WTC11 (cell line): ENCODE results near the gene WNT8B. TPM values are rescaled to one million over a fixed set of nuclear protein-coding genes. Genes with fewer than 3 reads are reported as not detected.

Experiments
- ATAC-seq: fragments of 200-7000 bp; cut with Tn5 transposase; 2 replicates; pipeline ENCODE4 v1.10.0; 2021; ENCODE audit warnings: mild to moderate bottlenecking, moderate library complexity
- CTCF ChIA-PET: fragments of 300-600 bp; sonication (Branson Sonifier 250); formaldehyde crosslinking; loops from one replicate; lab custom pipeline; 2021; ENCODE audit warnings: antibody characterized with exemption; lab: Charles Lee
- POLR2A ChIA-PET: fragments of 350-600 bp; sonication (Branson Sonifier 250); formaldehyde crosslinking; loops from one replicate; lab custom pipeline; 2021; ENCODE audit warnings: antibody characterized with exemption; lab: Charles Lee
- DNase-seq: peaks from one replicate; pipeline ENCODE4 v3.0.0; 2021; ENCODE audit warnings: low spot score
- H3K27ac Mint-ChIP-seq: 2 replicates; pipeline ENCODE4 v1.8.0; 2021; ENCODE audit warnings: mixed read lengths
- H3K27me3 Mint-ChIP-seq: 2 replicates; pipeline ENCODE4 v1.8.0; 2021; ENCODE audit warnings: low read depth, mild to moderate bottlenecking, moderate library complexity, mixed read lengths
- H3K36me3 Mint-ChIP-seq: 2 replicates; pipeline ENCODE4 v1.8.0; 2021; ENCODE audit warnings: mixed read lengths
- H3K4me1 Mint-ChIP-seq: 2 replicates; pipeline ENCODE4 v1.8.0; 2022; ENCODE audit warnings: mixed read lengths
- H3K4me3 Mint-ChIP-seq: 2 replicates; pipeline ENCODE4 v1.8.0; 2021; ENCODE audit warnings: mild to moderate bottlenecking, moderate library complexity, mixed read lengths
- H3K9me3 Mint-ChIP-seq: 2 replicates; pipeline ENCODE4 v1.8.0; 2021; ENCODE audit warnings: mixed read lengths
- KAT7 ChIP-seq: sonication (generic); formaldehyde crosslinking; IDR thresholded peaks from 2 replicates; pipeline ENCODE4 v1.8.1; 2023; ENCODE audit warnings: missing genetic modification reagents, mild to moderate bottlenecking, borderline replicate concordance
- SMAD4 ChIP-seq: sonication (generic); formaldehyde crosslinking; IDR thresholded peaks from 2 replicates; pipeline ENCODE4 v1.8.0; 2022; ENCODE audit warnings: mild to moderate bottlenecking, missing genetic modification reagents
- ZNF317 ChIP-seq: sonication (generic); formaldehyde crosslinking; IDR thresholded peaks from 2 replicates; pipeline ENCODE4 v1.8.1; 2023; ENCODE audit warnings: low read depth, mild to moderate bottlenecking, moderate library complexity, missing genetic modification reagents, borderline replicate concordance
- ZNF671 ChIP-seq: fragments of 250-450 bp; sonication (Bioruptor Pico); IDR thresholded peaks from 2 replicates; pipeline ENCODE4 v1.8.0; 2021; ENCODE audit warnings: mild to moderate bottlenecking
- total RNA-seq: library from RNA; stranded (reverse); gene quantifications from 3 replicates; pipeline ENCODE4 v1.2.3, GENCODE V29; 2021
- TF ChIP-seq, protein P1 (sequence below): sonication (generic); formaldehyde crosslinking; conservative IDR thresholded peaks from 2 replicates; pipeline ENCODE4 v1.8.1; 2022; ENCODE audit warnings: mild to moderate bottlenecking, missing genetic modification reagents
- TF ChIP-seq, protein P2 (sequence below): fragments of 250-450 bp; sonication (Bioruptor Pico); conservative IDR thresholded peaks from 2 replicates; pipeline ENCODE4 v1.9.0; 2021; ENCODE audit warnings: mild to moderate bottlenecking

WNT8B gene
- total RNA-seq, 1 experiment from 2014 or later: 0.68 TPM

DNA sequence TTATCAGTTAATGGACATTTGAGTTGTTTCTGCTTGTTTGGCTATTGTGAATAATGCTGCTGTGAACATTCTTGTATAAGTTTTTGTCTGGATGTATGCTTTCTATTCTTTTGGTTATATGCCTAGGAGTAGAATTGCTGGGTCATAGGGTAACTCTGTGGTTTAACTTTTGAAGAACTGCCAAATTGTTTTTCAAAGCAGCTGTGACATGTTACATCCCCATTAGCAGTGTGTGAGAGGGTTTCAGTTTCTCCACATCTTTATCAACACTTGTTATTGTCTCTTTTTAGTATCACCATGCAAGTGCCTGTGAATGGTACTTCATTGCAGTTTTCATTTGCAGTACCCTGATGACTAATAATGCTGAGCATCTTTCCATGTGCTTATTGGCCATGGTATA is 69.0 kb downstream of the WNT8B start:
- TF ChIP-seq ZNF317 (CRISPR knock-in tag): no peak
- TF ChIP-seq, protein P1, sequence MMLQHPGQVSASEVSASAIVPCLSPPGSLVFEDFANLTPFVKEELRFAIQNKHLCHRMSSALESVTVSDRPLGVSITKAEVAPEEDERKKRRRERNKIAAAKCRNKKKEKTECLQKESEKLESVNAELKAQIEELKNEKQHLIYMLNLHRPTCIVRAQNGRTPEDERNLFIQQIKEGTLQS: no peak
- no peak for TF ChIP-seq SMAD4
- TF ChIP-seq KAT7 (CRISPR knock-in tag): no peak
- TF ChIP-seq, protein P2, sequence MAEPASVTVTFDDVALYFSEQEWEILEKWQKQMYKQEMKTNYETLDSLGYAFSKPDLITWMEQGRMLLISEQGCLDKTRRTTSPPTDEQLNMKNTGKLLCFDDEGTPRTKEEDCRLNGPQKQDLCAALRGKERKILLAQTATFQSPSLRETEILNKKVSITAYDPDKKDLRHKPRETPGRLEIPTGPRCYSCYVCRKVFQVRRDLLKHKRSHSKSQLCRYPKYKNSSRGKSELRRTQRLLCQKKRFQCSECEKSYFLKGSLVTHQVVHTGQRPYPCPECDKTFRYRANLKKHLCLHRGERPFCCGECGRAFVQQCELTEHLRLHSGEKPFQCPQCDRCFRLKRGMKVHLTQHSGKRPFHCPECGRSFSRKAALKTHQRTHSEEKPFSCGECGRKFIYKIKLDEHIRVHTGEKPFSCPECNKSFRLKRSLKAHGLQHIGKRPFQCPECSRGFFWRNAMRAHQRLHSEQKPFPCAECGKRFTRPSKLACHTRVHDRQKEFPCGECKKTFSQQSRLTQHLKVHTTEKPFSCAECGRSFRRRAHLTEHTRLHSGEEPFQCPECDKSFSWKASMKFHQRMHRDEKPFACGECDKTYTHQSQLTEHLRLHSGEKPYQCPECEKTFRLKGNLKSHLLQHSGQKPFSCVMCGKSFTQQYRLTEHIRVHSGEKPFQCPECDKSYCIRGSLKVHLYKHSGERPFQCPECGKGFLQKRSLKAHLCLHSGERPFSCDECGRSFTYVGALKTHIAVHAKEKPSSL (CRISPR knock-in tag): no peak
- TF ChIP-seq ZNF671 (CRISPR knock-in tag): no peak
- Mint-ChIP-seq H3K9me3 (no peaks in the 10 kb centered on the region), H3K27me3 (no peaks in the 10 kb centered on the region), H3K4me1 (peaks cover 13% of the 10 kb centered on the region), H3K27ac (no peak overlapping the region), H3K4me3 (no peak overlapping the region), H3K36me3 (peaks cover 5% of the 10 kb centered on the region)
- POLR2A ChIA-PET: no interaction called here
- ATAC-seq: no peak
- no peak for DNase-seq
- CTCF ChIA-PET: no interaction called here

Other genes with a start within 250 kb of the WNT8B start
- 14.7 to 16.6 TPM (median 14.7 TPM) in 3 replicates for gene CHUK, start 233.4 kb upstream of the WNT8B start, total RNA-seq
- 27.3 to 28.1 TPM (median 28.0 TPM) in 3 replicates for gene CWF19L1, start 195.4 kb upstream of the WNT8B start, total RNA-seq
- 47.6 to 54.1 TPM (median 52.4 TPM) in 3 replicates for gene BLOC1S2, start 176.3 kb upstream of the WNT8B start, total RNA-seq
- 0.09 TPM in 1 of 3 replicates, not detected in the others for gene PKD2L1, start 132.8 kb upstream of the WNT8B start, total RNA-seq
- 490 to 556 TPM (median 501 TPM) in 3 replicates for gene SCD, start 115.8 kb upstream of the WNT8B start, total RNA-seq
- 6.4 to 7.9 TPM (median 6.7 TPM) in 3 replicates for gene SEC31B, start 56.9 kb downstream of the WNT8B start, total RNA-seq
- 206 to 221 TPM (median 210 TPM) in 3 replicates for gene NDUFB8, start 66.9 kb downstream of the WNT8B start, total RNA-seq
- 49.9 to 58.3 TPM (median 53.9 TPM) in 3 replicates for gene HIF1AN, start 72.9 kb downstream of the WNT8B start, total RNA-seq